GM18907 (cell line): ENCODE results near the gene LYPD8.
"Not testable (repeated sequence)": the region's sequence is repeated elsewhere in the genome, so short reads cannot be mapped to it uniquely, and the experiment has no call there.

ENCODE experiments used
- ATAC-seq: cut with Tn5 transposase; IDR thresholded peaks from one replicate; pipeline ENCODE4 v1.9.1; 2021; ENCODE audit warnings: mild to moderate bottlenecking, moderate library complexity; ENCODE audit not compliant: unreplicated experiment

The LYPD8 gene, protein sequence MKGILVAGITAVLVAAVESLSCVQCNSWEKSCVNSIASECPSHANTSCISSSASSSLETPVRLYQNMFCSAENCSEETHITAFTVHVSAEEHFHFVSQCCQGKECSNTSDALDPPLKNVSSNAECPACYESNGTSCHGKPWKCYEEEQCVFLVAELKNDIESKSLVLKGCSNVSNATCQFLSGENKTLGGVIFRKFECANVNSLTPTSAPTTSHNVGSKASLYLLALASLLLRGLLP

DNA sequence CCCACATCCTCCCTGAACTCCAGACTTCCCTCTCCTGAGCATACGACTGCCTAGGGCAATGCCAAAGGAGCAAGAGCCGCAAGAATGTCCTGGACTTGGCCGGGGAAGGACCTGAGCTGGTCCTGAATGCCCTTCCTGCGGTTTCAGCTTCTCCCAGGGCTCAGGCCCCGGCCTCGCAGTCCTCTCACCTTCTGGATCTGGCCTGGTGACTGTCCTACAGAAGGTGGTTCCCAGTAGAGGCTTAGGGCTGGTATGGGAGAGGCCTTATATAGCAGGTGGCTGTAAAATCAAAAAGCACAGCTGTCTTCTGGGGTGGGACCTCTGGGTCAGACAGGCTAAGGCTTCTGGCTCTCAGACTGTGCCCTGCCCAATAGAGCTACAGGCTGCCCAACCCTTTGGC lies at the start of gene LYPD8:
TSS of gene LYPD8 (minus strand) at position 243 of the 400 bp plus-strand sequence. CDS start 4,678 bp downstream, outside the sequence.
- no peak for ATAC-seq

DNA sequence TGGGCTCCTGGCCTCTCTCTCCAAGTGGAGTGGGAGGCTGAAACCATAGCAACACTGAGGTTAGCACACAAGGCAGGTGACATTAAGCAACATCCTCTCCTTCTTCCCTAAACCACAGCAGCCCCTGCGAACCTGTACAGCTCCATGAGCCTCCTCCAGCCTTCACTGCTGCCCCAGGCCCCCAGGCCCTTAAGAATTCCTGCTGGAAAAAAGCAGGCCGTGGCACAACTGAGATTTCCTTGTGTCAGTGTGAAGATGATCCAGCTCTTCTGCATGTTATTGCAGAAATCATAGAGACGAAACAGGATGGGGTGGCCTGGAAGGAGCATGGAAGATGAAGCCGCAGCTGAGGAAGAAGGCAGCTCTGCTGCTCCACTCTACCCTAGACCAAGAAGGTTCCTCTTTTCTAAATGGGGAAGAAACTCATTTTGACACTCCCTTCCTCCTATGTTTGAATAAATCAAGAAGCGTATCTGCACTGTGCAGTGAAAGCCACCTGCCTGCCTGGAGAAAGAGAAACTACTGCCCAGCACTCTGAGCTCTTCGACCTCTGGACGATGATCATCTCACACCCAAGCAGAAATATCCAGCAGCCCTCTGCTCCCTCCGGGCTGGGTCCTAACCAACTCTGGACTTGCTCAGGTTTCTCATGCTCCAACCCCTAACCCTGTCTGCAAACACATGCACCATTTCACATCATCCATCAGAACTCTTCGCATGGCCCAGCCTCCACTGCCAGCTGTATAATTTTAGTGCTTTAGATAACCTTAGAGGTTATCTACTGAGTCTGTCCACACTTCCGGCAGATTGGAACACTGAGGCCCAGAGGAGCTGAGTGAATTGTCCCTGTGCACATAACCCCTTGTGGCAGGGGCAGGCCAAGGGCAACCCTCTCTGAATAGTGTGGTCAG lies 49.5 kb upstream of the LYPD8 start:
- peak; percentile 92 for ATAC-seq

DNA sequence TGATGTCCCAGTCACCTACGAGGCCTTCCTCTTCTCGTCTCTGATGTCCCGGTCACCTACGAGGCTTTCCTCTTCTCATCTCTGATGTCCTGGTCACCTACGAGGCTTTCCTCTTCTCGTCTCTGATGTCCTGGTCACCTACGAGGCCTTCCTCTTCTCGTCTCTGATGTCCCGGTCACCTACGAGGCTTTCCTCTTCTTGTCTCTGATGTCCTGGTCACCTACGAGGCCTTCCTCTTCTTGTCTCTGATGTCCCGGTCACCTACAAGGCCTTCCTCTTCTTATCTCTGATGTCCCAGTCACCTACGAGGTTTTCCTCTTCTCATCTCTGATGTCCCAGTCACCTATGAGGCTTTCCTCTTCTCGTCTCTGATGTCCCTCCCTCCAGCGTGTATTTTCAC lies 47.9 kb upstream of the LYPD8 start:
- ATAC-seq: not testable (repeated sequence)

DNA sequence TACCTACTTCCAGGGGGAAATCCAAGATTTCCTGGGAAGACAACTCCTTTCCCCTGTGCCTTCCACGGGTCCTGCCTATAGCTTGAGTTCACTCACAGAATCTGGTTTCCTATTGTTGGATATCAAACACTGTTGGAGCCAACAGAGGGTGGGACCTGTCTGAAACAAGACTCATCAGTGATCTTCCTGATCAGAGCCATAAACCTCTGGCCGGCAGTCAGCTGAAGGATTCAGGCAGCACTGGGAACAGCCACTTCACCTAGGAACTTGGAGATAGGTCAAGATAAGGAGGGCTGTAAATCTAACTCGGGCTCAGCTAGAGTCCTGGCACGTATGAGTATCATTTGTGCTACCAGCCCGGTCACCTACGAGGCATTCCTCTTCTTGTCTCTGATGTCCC lies 46.9 kb upstream of the LYPD8 start:
- no peak for ATAC-seq

DNA sequence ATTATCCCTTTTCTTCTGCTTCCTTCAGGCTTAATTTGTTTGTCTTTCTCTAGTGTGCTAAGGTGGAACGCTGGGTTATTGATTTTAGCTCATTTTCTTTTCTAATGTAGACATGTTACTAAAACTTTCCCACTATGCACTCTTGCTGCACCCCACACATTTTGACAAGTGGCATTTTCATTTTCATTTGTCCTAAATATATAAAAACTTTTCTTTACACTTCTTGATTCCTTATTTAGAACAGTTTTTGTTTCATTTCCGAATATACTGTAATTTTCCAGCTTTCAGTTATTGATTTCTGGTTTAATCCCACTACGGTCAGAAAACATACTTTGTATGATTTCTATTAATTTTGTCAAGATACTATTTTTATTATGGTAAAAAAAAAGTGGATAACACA lies 44.9 kb upstream of the LYPD8 start:
- ATAC-seq: no peak

DNA sequence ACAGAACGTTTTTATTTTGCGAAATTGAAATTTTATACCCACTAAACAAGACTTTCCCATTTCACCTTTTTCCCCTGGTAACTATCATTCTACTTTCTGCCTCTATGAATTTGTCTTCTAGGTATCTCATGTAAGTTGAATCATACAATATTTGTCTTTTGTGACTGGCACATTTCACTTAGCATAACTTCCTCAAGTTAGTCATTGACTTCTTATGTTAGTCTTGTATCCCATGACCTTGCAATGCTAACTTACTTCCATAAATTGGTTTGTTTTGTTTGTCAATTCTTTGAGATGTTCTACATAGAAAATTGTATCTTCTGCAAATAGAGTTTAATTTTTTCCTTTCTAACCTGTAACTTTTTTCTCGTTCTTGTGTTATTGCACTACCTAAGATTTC lies 43.2 kb upstream of the LYPD8 start:
- no peak for ATAC-seq

DNA sequence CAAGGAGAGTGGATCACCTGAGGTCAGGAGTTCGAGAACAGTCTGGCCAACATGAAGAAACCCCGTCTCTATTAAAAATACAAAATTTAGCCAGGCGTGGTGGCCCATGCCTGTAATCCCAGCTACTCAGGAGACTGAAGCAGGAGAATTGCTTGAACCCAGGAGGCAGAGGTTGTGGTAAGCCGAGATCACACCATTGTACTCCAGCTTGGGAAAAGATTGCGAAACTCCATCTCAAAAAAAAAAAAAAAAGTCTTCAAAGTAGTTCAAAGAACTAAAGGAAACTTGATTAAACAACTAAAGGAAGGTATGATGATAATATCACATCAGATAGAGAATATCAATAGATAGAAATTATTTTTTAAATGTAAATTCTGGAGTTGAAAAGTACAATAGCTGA lies 39.1 kb upstream of the LYPD8 start:
- ATAC-seq: not testable (repeated sequence)

DNA sequence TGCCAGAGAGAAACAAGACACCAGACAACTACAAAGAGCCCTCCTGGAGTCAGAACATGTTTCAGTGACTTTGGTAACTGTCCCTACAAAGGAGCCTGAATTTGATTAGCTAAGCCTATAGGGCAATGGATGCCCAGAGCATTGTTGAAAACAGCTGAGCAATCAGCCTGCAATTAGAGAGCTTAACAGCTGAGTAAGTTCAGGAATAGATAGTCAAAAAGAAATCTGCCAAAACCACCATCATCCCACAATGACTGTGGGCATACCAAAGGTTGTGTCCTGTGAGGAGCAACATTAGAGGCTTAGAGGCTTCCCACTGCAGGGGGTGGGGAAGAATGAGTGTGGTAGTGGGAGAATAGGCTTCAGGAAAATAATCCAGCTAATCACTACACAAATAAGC lies 38.0 kb upstream of the LYPD8 start:
- ATAC-seq: peak; percentile 96

DNA sequence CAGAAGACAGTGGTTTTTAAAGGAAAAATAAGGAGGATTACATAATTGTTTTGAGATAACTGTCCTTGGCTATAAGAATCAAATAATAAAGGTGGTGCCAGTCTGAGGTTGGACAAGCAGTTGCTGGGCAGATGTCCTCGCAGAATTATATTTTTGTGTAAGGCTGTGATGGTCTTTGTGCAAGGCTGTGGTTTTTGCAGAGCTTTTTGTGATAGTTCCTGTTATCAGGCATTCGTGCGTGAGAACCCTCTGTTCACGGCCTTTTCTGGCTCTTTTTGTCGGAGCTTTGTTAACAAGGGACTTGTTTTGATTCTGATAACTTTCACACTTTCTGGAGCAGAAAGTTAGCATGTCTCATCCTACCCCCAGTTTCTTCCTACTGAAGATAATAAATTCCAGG lies 36.8 kb upstream of the LYPD8 start:
- ATAC-seq: peak; percentile 32

DNA sequence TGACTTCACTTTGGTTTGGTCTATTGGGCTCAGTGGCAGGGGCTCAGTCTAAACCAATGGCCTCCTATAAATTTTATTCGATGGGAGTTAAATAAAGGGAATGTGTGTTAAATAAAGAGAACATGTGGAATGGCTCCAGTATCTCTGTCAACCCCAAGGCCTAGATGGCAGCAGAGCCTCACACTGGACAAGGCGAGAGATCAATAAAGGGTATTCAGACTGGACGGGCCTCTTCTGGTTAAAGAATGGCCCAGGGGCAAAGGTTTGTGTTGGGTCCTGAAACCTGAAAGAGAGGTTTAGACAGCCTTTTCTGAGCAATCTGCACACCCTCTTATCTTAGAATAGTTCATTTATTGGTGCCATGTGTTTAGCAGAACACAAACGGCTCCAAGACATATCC lies 35.5 kb upstream of the LYPD8 start:
- ATAC-seq: no peak

DNA sequence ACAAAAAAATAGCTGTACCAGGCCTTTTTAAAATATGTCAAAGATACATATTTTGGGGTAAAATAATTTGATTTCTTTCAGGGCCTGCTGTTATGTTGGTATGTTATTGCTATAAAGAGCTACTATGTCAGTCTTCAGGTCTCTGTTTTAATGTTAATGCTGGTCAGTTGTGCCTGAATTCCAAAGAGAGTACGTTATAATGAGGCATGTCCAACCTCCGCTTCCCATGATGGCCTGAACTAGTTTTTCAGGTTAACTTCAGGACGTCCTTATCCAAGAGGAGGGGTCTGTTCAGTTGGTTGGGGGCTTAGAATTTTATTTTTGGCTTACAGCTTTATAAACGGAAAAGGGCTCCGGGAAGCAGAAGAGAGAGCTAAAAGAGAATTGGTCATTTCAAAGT lies 34.9 kb upstream of the LYPD8 start:
- ATAC-seq: no peak

DNA sequence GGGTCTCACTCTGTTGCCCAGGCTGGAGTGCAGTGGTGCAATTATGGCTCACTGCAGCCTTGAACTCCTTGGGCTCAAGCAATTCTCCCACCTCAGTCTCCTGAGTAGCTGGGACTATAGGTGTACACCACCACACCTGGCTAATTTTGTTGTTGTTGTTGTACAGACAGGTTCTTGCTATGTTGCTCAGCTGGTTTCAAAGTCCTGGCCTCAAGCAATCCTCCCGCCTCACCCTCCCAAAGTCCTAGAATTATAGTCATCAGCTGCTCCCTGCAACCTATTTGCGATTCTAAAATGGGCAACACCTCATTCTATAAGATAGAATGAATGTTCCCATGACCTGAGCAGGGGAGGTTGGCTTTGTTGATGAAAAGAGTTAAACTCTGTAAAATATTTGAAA lies 33.8 kb upstream of the LYPD8 start:
- ATAC-seq: not testable (repeated sequence)

DNA sequence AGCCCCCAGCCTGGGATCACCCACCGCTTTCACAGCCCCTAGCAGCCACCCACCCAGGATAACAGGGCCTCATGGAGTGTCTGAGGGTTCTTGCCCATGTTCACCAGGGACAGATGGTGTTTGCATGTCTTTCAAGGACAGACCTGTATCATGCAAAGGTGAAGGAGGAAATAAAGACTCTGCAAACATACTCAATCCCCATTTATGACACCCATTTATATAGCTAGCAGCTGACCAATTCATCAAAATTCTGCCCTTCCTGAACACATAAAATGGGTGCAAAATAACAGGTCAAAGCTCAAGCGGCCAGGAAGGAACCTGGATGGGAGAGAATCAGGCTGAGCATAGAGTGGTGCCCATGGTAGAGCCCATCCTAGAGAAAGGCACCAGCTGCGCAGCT lies 32.8 kb upstream of the LYPD8 start:
- no peak for ATAC-seq

DNA sequence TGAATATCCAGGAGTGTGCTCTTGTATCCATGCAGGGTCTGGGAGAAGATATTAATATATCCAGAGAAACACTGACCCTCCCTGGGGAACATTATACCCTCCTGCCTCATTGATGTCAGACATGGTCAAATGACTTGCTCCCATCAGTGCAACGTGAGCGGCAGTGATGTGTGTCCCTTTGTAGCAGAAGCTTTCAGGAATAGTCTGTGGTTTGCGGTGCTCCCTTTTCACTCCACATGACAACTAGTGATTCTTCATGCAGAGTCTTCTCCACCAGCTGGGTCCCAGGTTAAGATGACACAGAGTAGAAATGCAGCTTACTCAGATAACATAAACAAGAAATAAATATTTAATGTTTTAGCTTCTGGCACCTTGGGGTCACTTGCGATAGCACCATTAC lies 31.9 kb upstream of the LYPD8 start:
- ATAC-seq: no peak

DNA sequence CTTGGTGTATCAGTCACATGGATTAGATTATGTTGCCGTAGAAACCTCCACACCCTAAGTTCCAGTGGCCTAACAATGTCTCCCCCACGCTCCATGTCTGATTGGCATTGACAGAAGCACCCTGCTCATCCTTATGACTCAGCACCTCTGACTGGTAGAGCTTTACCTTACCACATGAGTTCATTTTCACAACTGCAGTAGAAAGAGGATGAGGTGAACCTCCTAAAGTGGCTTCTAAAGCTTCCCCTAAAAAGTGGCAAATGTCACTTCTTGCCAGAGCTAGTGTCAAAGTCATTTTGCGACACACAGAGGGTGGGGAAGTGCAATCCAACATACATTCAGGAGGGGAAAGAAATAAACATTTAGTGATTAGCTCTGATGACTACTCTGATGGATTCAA lies 30.6 kb upstream of the LYPD8 start:
- peak; percentile 78 for ATAC-seq

DNA sequence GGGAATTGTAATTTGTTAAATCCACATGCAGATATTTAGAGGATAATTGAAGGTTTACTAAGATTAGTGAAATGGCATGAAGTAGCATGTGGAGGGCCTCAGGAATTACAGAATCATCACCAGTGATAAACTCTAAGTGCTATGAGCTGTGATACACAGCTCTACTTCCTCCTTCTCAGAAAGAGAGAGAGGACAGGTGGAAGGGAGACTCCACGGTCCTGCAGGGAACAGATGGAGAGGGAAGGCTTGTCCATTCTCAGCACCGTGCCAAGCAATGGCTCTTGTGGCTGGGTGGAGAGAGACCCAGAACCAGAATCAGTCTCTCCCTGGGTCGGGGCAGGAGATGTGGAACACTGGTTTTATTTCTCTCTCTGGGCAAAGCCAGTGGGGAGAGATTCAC lies 27.8 kb upstream of the LYPD8 start:
- ATAC-seq: no peak

DNA sequence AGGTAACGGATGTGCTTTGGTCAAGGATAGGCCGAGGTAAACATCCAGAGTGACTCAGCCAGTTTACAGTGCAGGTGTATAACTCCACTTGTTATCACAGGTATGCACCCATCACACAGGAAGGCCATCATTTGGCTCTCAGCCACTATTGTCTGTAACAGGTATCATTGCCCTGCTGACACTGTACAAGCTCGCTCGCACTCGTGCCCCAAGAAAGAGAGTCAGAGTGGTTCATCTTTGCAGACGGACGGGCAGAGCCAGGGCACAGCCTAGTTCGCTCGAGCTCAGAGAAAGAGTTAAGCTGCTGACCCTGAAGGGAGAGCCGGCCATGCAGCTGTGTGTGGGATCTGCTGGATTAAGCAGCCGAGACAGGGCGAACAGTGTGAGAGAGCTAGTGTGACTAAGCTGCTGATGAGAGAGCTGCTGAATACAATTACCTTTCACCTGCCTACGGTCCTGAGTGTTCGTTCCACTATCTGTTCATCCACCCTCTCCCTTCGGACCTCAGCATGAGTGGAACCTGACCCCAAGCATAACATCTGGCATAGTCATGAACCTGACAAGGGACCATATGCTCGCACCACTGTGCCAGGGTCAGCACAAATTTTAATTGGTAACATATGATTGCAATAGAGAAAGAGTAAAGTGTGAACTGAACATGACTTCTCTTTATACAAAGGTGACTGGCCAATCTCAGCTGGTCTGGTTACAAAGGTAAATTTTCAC lies 27.0 kb upstream of the LYPD8 start:
- ATAC-seq: no peak

DNA sequence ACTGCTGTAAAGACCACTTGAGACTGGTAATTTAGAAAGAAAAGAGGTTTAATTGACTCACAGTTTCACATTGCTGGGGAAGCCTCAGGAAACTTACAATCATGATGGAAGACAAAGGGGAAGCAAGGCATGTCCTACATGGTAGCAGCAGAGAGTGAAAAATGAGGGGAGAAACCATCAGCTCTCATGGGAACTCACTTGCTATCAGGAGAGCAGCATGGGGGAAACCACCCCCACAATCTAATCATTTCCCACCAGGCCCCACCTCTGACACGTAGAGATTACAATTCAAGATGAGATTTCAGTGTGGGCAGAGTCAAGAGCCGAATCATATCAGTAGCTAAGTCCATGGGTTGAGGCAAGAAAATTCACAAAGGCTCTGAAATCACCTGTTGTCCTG lies 23.8 kb upstream of the LYPD8 start:
- ATAC-seq: no peak

DNA sequence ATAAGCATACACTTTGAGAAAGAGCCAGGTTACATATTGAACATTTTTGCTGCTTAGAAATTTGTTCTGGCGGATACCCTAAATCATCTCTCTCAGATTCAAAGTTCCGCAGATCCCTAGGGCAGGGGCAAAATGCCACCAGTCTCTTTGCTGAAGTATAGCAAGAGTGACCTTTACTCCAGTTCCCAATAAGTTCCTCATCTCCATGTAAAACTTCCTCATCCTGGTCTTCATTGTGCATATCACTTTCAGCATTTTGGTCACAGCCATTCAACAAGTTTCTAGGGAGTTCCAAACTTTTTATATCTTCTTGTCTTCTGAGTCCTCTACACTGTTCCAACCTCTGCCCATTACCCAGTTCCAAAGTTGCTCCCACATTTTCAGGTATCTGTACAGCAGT lies 23.3 kb upstream of the LYPD8 start:
- no peak for ATAC-seq

DNA sequence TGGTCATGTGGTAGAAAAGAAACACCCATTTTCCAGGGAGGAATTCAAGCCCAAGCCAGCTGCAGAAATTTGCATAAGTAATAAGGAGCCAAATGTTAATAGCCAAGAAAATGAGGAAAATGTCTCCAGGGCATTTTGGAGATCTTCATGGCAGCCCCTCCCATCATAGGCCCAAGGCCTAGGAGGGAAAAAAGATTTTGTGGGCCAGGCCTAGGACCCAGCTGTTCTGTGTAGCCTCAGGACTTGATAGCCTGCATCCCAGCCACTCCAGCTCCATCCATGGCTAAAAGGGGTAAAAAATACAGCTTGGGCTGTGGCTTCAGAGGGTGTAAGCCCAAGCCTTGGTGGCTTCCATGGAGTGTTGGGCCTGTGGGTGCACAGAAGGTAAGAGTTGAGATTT lies 21.4 kb upstream of the LYPD8 start:
- ATAC-seq: no peak

DNA sequence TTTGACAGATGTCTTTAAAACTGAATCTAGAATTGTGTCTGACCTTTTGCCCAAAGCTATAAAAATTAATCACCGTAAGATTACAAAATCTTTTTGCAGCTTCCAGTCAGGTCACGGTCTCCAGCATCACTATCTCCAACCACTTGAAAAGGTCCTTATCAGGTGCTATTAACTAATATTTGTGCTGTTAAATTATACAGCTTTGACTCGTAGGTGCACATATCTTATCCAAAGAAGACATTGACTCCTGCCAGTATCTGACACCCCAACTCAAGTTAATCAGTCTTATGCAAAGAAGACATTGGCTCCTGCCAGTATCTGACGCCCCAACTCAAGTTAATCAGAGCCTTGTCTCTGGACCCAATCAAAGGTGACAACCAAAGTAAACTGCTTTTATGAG lies 19.9 kb upstream of the LYPD8 start:
- no peak for ATAC-seq

DNA sequence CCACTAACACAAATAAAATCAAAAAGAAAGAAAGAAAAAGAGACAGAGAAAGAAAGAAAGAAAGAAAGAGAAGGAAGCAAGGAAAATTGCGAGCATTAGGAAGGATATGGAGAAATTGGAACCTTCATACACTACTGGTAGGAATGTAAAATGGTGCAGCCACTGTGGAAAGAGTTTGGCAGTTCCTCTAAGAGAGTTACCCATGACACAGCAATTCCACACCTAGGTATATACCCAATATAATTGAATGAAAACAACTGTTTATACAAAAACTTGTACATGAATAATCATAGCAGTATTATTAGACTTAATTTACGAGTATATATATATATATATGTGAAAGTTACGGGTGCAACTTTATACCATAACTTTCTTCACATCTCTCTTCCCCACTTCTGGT lies 4.1 kb upstream of the LYPD8 start:
- no peak for ATAC-seq
